D721Med (cell line): ENCODE data around the gene CUEDC1.

ENCODE experiments used
- DNase-seq: peaks from one replicate; pipeline ENCODE4 v3.0.0; 2011; ENCODE audit warnings: low spot score; ENCODE audit not compliant: insufficient read length
- FAIRE-seq: peaks from 2 replicates; lab custom pipeline; 2011; peaks lifted over from hg19 to GRCh38; lab: Jason Lieb, UNC
- TF ChIP-seq, protein P1 (sequence below): IDR thresholded peaks from 2 replicates; pipeline ENCODE4 v1.5.1; 2012; ENCODE audit warnings: mild to moderate bottlenecking, control low read depth; ENCODE audit not compliant: insufficient read depth; ENCODE audit errors: missing control alignments

The CUEDC1 gene

DNA sequence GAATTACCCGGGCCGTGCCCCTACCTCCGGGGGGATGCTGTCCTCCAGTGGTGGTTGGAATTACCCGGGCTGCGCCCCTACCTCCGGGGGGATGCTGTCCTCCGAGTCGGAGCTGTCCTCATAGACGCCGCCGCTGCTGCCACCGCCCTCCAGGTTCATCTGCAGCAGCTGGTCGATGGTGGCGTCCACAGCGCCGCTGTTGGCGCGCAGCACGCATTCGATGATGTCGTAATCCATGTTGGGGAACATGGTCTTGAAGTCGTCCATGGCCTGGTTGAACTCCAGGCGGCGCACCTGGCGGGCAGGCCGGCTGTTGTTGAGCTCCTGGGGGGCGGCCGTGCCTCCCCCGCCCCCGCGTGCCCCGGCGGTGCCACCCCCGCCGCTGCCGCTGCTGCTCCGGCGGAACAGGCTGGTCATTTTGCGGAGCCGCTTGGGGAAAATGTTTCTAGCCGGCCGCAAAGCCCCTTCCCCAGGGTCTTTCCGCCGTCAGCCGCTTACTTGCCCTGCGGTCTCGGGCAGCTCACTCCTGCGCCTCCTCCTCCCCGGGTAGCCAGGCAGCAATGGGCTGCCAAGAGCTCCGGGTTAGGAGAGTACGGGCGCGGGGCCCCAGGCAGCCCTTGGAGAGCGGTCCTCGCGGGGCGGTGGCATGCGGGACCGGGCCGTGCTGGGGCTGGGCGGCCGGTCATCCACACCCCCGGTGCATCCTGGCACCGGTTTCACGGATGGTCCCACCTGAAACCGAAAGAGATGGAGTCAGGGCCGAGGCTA, 69.9 kb downstream of the CUEDC1 start:
- DNase-seq: no peak
- FAIRE-seq: no peak
- TF ChIP-seq, protein P1, sequence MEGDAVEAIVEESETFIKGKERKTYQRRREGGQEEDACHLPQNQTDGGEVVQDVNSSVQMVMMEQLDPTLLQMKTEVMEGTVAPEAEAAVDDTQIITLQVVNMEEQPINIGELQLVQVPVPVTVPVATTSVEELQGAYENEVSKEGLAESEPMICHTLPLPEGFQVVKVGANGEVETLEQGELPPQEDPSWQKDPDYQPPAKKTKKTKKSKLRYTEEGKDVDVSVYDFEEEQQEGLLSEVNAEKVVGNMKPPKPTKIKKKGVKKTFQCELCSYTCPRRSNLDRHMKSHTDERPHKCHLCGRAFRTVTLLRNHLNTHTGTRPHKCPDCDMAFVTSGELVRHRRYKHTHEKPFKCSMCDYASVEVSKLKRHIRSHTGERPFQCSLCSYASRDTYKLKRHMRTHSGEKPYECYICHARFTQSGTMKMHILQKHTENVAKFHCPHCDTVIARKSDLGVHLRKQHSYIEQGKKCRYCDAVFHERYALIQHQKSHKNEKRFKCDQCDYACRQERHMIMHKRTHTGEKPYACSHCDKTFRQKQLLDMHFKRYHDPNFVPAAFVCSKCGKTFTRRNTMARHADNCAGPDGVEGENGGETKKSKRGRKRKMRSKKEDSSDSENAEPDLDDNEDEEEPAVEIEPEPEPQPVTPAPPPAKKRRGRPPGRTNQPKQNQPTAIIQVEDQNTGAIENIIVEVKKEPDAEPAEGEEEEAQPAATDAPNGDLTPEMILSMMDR: no peak

- DNase-seq (no peak), FAIRE-seq (no peak)
- TF ChIP-seq, protein P1: no peak
Observed at GRCh38 chr17:57881783-57882351, 73.3 kb downstream of the CUEDC1 start.

DNA sequence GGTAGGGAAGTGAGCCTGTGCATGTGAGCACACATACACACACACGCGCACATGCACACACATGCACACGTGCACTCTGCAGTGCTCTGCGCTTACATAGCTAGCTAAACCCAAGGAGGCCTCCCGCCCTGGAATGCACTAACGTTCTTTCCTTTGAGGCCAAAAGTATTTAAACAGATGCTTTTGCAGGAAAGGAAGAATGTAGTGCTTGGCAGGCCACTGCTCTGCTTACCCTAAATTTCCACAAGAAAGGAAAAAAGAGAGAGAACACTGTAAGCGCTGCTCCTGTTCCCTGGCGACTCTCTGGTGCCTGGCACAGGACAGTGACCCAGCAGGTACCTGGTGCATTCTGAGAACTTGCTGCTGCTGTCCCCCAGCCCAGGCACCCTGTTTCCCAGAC, 74.1 kb downstream of the CUEDC1 start:
- FAIRE-seq: no peak
- DNase-seq: no peak
- TF ChIP-seq, protein P1: no peak

GRCh38 chr17:57880086-57880456, 75.1 kb downstream of the CUEDC1 start:
- TF ChIP-seq, protein P1: no peak
- FAIRE-seq: no peak
- DNase-seq: no peak

- FAIRE-seq (no peak), DNase-seq (no peak)
- TF ChIP-seq, protein P1: no peak
Observed at GRCh38 chr17:57879437-57880085, 75.7 kb downstream of the CUEDC1 start.

GRCh38 chr17:57877803-57878377, 77.3 kb downstream of the CUEDC1 start:
- FAIRE-seq (no peak), DNase-seq (no peak)
- TF ChIP-seq, protein P1: no peak
